A549 (cell line): ENCODE results near the gene SEPTIN2. TPM values are rescaled to one million over a fixed set of nuclear protein-coding genes. Genes with fewer than 3 reads are reported as not detected.
"Not testable (repeated sequence)": the region's sequence is repeated elsewhere in the genome, so short reads cannot be mapped to it uniquely, and the experiment has no call there.

Experiments
- ATAC-seq, 2 experiments: fragments of 200-7000 bp in 1 of 2; fragments of >200 bp in 1 of 2; cut with Nextera tagmentation in 1 of 2; cut with Tn5 transposase in 1 of 2; 3 replicates each; pipeline versions ENCODE4 v1.8.0 to v1.9.1; 2018 to 2020; ENCODE audit warnings: mild to moderate bottlenecking in 1 of 2, moderate library complexity in 1 of 2
- CTCF ChIA-PET: fragments of 300-600 bp; sonication (Branson Sonifier 250); formaldehyde crosslinking; extraction: SDS; loops from one replicate; lab custom pipeline; 2021; ENCODE audit warnings: antibody characterized with exemption, inconsistent platforms; lab: Yijun Ruan, JAX
- POLR2A ChIA-PET: fragments of 350-600 bp; formaldehyde crosslinking; extraction: SDS; loops from one replicate; lab custom pipeline; 2021; ENCODE audit warnings: antibody characterized with exemption, inconsistent platforms; lab: Yijun Ruan, JAX
- DNase-seq, 2 experiments: peaks; one replicate each; pipeline versions ENCODE4 v3.0.0 to v3.0.0-alpha.2; 2011 to 2016; ENCODE audit warnings: low read depth in 1 of 2, low spot score in 1 of 2
- FAIRE-seq: peaks from 2 replicates; lab custom pipeline; 2011; peaks lifted over from hg19 to GRCh38; lab: Jason Lieb, UNC
- H3K27ac ChIP-seq, 2 experiments: fragments of >200 bp; sonication (Bioruptor Twin); formaldehyde crosslinking; 3 replicates each; pipeline ENCODE4 v1.5.1; 2016 to 2017
- H3K4me1 ChIP-seq: fragments of >200 bp; sonication (Bioruptor Twin); formaldehyde crosslinking; 3 replicates; pipeline ENCODE4 v1.6.1; 2016
- H3K4me2 ChIP-seq: fragments of >200 bp; sonication (Bioruptor Twin); formaldehyde crosslinking; 3 replicates; pipeline ENCODE4 v1.6.1; 2016
- H3K4me3 ChIP-seq: fragments of >200 bp; sonication (Bioruptor Twin); formaldehyde crosslinking; 3 replicates; pipeline ENCODE4 v1.5.1; 2016
- H3K9me3 ChIP-seq: fragments of >200 bp; sonication (Bioruptor Twin); formaldehyde crosslinking; 3 replicates; pipeline ENCODE4 v1.6.1; 2016
- CBX8 ChIP-seq: fragments of 200-600 bp; sonication (generic); IDR thresholded peaks from 2 replicates; pipeline ENCODE4 v1.6.1; 2016
- CHD2 ChIP-seq: fragments of 150-350 bp; IDR thresholded peaks from 2 replicates; pipeline ENCODE4 v1.6.1; 2014; ENCODE audit warnings: low read length; ENCODE audit not compliant: partially characterized antibody
- EHF ChIP-seq: fragments of 250-450 bp; sonication (Bioruptor Pico); IDR thresholded peaks from 2 replicates; pipeline ENCODE4 v1.5.0; 2020; ENCODE audit warnings: mild to moderate bottlenecking
- EP300 ChIP-seq, 2 experiments: fragments of >200 bp; sonication (Bioruptor Twin); formaldehyde crosslinking; IDR thresholded peaks; 2 replicates in 1 of 2; 3 replicates in 1 of 2; pipeline ENCODE4 v1.6.1; 2016 to 2017
- KDM1A ChIP-seq: fragments of 200-600 bp; sonication (generic); IDR thresholded peaks from 2 replicates; pipeline ENCODE4 v1.6.1; 2016; ENCODE audit warnings: low read depth, mild to moderate bottlenecking
- KDM5A ChIP-seq: fragments of 200-600 bp; sonication (generic); IDR thresholded peaks from 2 replicates; pipeline ENCODE4 v1.6.1; 2016; ENCODE audit warnings: antibody characterized with exemption, mild to moderate bottlenecking
- MAFK ChIP-seq: fragments of 450-650 bp; IDR thresholded peaks from 2 replicates; pipeline ENCODE4 v1.6.1; 2014; ENCODE audit not compliant: partially characterized antibody
- MAZ ChIP-seq: fragments of 150-350 bp; IDR thresholded peaks from 2 replicates; pipeline ENCODE4 v1.6.1; 2014; ENCODE audit warnings: antibody characterized with exemption, low read depth, low read length, borderline replicate concordance
- NFE2L2 ChIP-seq: fragments of 150-350 bp; conservative IDR thresholded peaks from 2 replicates; pipeline ENCODE4 v1.6.1; 2014; ENCODE audit warnings: low read length
- NR3C1 ChIP-seq: fragments of >200 bp; sonication (Bioruptor Twin); formaldehyde crosslinking; IDR thresholded peaks from 3 replicates; pipeline ENCODE4 v1.6.1; 2017
- POLR2A ChIP-seq: IDR thresholded peaks from 2 replicates; pipeline ENCODE4 v1.6.1; 2012; ENCODE audit warnings: mild to moderate bottlenecking, low read length
- POLR2AphosphoS2 ChIP-seq: conservative IDR thresholded peaks from 2 replicates; pipeline ENCODE4 v1.6.1; 2012; ENCODE audit warnings: low read length, improper control_type of control experiment, inconsistent platforms
- RCOR1 ChIP-seq: fragments of 150-350 bp; IDR thresholded peaks from 2 replicates; pipeline ENCODE4 v1.6.1; 2014; ENCODE audit warnings: antibody characterized with exemption, low read length, low read depth
- RNF2 ChIP-seq: fragments of 200-600 bp; sonication (generic); IDR thresholded peaks from 2 replicates; pipeline ENCODE4 v1.6.1; 2016; ENCODE audit warnings: low read depth, mild to moderate bottlenecking, antibody characterized with exemption, moderate library complexity, borderline replicate concordance
- SMC3 ChIP-seq: fragments of >200 bp; sonication (Bioruptor Twin); formaldehyde crosslinking; IDR thresholded peaks from 3 replicates; pipeline ENCODE4 v1.6.1; 2018; ENCODE audit warnings: inconsistent platforms
- SREBF2 ChIP-seq: fragments of 450-650 bp; IDR thresholded peaks from 2 replicates; pipeline ENCODE4 v1.6.1; 2014; ENCODE audit warnings: mild to moderate bottlenecking, moderate library complexity
- ZC3H11A ChIP-seq: fragments of 450-650 bp; IDR thresholded peaks from 2 replicates; pipeline ENCODE4 v1.6.1; 2014; ENCODE audit warnings: antibody characterized with exemption, mild to moderate bottlenecking
- ZFP36 ChIP-seq: fragments of 450-650 bp; IDR thresholded peaks from 2 replicates; pipeline ENCODE4 v1.6.1; 2014; ENCODE audit warnings: borderline replicate concordance; ENCODE audit not compliant: partially characterized antibody
- WGBS: methylation state at CpG from one replicate; pipeline ENCODE4 v1.1.6; 2017; ENCODE audit errors: missing lambda C conversion rate; 5-methylcytosine and 5-hydroxymethylcytosine counted together
- polyA plus RNA-seq, 4 experiments: library from polyadenylated mRNA; depleted of rRNA in 3 of 4; stranded (reverse); fragments of >200 nt; fragmentation: RNase III in 1 of 4; extraction: RNeasy Plus Mini Kit Qiagen cat#74134 plus additional on column Dnase treatment in 1 of 4; gene quantifications; 2 replicates in 3 of 4; 3 replicates in 1 of 4; pipeline ENCODE4 v1.2.3, GENCODE V29; 2011 to 2017
- TF ChIP-seq, protein P1 (sequence below): fragments of 250-450 bp; sonication (Bioruptor Pico); IDR thresholded peaks from 2 replicates; pipeline ENCODE4 v1.5.0; 2021; ENCODE audit warnings: mild to moderate bottlenecking, moderate library complexity, borderline replicate concordance
- TF ChIP-seq, protein P2 (sequence below): fragments of >200 bp; sonication (Bioruptor Twin); formaldehyde crosslinking; IDR thresholded peaks from 3 replicates; pipeline ENCODE4 v1.6.1; 2016
- TF ChIP-seq, protein P3 (sequence below): IDR thresholded peaks from 2 replicates; pipeline ENCODE4 v1.6.1; 2012

Gene SEPTIN2
- polyA plus RNA-seq, 2 of the 4 experiments (the other 2 are of a cell fraction): 341 to 762 TPM

DNA sequence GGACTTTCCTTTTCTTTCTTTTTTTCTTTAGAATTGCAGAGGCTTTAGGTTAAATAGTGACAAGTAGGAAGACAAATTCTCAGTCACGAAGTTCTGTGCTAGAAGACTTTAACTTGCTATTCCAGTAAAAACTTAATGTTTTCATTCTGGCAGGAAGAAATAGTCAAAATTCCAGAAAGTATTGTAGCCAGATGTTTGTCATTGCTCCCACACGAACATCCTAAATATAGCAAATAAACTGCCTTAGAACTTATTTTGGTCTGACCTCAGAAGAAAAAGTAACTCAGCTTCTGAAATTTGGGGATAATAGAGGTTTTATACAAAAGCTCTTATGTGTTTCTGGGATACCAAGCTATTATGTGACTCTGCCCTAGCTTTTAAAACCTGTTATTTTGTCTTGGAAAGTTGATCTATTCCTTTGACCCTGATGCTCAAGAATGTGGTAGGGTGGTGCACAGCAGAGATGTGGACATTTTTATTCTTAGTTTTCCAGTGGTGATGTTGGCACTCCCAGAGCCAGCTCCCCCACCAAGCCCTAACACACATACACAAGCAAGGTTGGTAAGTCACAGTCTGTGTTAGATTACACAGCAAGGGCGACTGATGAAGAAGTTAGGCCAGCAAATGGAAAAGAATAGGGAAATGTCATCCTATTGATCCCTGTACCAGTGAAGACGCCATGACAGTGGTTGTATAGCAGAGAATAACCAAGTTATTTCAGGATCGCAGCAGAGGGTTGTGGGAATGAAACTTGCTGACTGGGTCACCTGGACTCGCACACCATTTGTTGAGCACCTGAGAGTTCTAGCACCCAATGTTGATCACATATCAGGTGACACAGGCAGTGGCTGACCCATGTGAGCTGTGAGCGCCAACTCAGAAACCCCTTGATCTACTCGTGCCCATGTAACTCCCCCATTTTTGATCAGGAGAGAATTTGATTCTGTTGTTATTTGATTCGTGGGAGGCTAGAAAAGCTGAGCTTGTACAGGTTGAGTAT, 64.1 kb downstream of the SEPTIN2 start:
- Histone ChIP-seq H3K27ac (no peak overlapping the region), H3K4me2 (no peak overlapping the region), H3K4me3 (no peak overlapping the region), H3K4me1 (no peaks in the 10 kb centered on the region), H3K9me3 (no peaks in the 10 kb centered on the region)
- ChIA-PET POLR2A (no interaction called here), CTCF (interaction anchor here (0.6 kb wide), 1 partner anchor 13 kb away, joined by 3 read pairs; no protein-coding TSS in a partner anchor)
- DNase-seq: no peak
- WGBS: 85% methylated on average over 9 of the region's 9 CpGs
- no peak for FAIRE-seq
- no peak for ATAC-seq
- TF ChIP-seq RNF2: no peak
- no peak for TF ChIP-seq SREBF2
- TF ChIP-seq MAZ: no peak
- TF ChIP-seq EP300 (IDR thresholded peaks at IDR 0.05): no peak

DNA sequence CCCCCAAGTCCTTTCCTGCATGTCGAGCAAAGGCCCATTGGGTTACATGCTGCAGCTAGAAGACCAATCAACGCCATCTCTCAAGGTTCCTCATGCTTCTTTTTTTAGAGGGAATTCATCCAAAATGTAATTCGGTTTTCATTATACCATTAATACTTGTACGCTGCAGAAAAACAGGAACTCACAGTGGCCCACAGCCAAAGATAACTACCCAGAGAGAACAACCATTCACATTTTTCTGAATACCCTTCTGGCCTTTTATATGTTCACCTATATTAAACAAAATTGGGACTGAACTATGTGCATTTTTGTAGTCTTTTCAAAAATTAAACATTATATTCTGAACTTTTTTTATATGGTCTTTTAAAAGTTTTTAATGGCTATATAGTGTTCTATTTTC, 66.1 kb downstream of the SEPTIN2 start:
- ChIA-PET POLR2A (no interaction called here), CTCF (interaction anchor here (1.5 kb wide), 1 partner anchor 10 kb away, joined by 6 read pairs; no protein-coding TSS in a partner anchor)
- ATAC-seq: no peak
- TF ChIP-seq POLR2A: no peak
- TF ChIP-seq, protein P1, sequence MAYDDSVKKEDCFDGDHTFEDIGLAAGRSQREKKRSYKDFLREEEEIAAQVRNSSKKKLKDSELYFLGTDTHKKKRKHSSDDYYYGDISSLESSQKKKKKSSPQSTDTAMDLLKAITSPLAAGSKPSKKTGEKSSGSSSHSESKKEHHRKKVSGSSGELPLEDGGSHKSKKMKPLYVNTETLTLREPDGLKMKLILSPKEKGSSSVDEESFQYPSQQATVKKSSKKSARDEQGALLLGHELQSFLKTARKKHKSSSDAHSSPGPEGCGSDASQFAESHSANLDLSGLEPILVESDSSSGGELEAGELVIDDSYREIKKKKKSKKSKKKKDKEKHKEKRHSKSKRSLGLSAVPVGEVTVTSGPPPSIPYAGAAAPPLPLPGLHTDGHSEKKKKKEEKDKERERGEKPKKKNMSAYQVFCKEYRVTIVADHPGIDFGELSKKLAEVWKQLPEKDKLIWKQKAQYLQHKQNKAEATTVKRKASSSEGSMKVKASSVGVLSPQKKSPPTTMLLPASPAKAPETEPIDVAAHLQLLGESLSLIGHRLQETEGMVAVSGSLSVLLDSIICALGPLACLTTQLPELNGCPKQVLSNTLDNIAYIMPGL: no peak
- TF ChIP-seq, protein P2, sequence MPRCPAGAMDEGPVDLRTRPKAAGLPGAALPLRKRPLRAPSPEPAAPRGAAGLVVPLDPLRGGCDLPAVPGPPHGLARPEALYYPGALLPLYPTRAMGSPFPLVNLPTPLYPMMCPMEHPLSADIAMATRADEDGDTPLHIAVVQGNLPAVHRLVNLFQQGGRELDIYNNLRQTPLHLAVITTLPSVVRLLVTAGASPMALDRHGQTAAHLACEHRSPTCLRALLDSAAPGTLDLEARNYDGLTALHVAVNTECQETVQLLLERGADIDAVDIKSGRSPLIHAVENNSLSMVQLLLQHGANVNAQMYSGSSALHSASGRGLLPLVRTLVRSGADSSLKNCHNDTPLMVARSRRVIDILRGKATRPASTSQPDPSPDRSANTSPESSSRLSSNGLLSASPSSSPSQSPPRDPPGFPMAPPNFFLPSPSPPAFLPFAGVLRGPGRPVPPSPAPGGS: no peak
- no peak for TF ChIP-seq NR3C1
- no peak for TF ChIP-seq ZC3H11A
- Histone ChIP-seq H3K4me1 (no peaks in the 10 kb centered on the region), H3K4me2 (no peak overlapping the region), H3K27ac (no peak overlapping the region), H3K9me3 (no peaks in the 10 kb centered on the region), H3K4me3 (no peak overlapping the region)
- no peak for FAIRE-seq
- WGBS: 88% methylated on average over 4 of the region's 4 CpGs
- DNase-seq: no peak

DNA sequence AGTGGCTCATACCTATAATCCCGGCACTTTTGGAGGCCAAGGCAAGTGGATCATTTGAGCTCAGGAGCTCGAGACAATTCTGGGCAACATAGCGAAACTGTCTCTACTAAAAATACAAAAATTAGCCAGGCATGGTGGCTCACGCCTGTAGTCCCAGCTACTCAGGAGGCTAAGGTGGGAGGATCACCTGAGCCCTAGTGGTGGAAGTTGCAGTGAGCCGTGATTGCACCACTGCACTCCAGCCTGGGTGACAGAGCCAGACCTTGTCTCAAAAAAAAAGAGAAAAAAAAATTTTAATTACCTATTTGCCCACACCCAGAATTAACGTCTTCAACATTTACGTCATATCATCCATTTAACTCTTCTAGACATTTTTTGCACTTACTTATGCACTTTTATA, 69.7 kb downstream of the SEPTIN2 start:
- H3K9me3 ChIP-seq, H3K4me1 ChIP-seq, ATAC-seq, FAIRE-seq, H3K4me2 ChIP-seq, POLR2A ChIA-PET, DNase-seq, H3K27ac ChIP-seq, H3K4me3 ChIP-seq: not testable (repeated sequence)
- CTCF ChIA-PET: interaction anchor here (1.3 kb wide), 1 partner anchor 14 kb away, joined by 5 read pairs; no protein-coding TSS in a partner anchor
- whole genome bisulfite sequencing: 92% methylated on average over 7 of the region's 7 CpGs

DNA sequence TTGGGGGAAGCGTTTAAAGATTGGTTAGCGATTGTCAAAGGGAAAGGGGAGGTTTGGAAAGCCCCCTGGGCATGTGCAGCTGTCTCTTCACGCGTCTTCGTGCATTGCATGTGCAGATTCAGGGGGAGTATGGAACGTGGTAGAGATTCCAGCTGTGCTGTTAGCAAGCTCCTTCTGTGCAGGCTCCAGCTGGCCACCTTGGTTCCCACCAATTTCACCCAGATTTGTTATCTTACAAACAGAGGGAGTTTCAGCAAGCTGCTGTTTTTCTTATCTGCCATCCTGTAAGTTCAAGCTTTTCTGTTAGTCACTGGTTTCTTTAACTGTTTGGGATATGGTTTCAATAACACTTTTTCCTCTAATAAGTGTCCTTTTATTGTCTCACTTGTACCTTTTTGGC, 70.8 kb downstream of the SEPTIN2 start:
- DNase-seq (no peak), ATAC-seq (no peak), FAIRE-seq (no peak)
- CTCF ChIA-PET: no interaction called here
- H3K4me2 ChIP-seq: no peak overlapping the region
- POLR2A ChIA-PET: no interaction called here
- H3K9me3 ChIP-seq: no peaks in the 10 kb centered on the region
- H3K4me1 ChIP-seq: no peaks in the 10 kb centered on the region
- TF ChIP-seq KDM5A (no peak), ZFP36 (no peak), MAZ (no peak), MAFK (no peak), NFE2L2 (no peak), POLR2AphosphoS2 (no peak), RCOR1 (no peak), SMC3 (no peak), KDM1A (no peak), CBX8 (no peak), CHD2 (no peak), EHF (CRISPR knock-in tag) (no peak), NR3C1 (no peak)
- TF ChIP-seq, protein P1: no peak
- TF ChIP-seq, protein P3, sequence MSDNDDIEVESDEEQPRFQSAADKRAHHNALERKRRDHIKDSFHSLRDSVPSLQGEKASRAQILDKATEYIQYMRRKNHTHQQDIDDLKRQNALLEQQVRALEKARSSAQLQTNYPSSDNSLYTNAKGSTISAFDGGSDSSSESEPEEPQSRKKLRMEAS: no peak
- TF ChIP-seq, all 56 proteins: peak for 0
- H3K27ac ChIP-seq: no peak overlapping the region
- no peak overlapping the region for H3K4me3 ChIP-seq
- WGBS: over 99% methylated on average over 6 of the region's 6 CpGs
